SK-N-SH (cell line): ENCODE results near the gene AKAP9. TPM values are rescaled to one million over a fixed set of nuclear protein-coding genes. Genes with fewer than 3 reads are reported as not detected.

Experiments used
- CTCF ChIA-PET: fragments of 300-600, 350-600 bp; formaldehyde crosslinking; extraction: SDS; loops from one replicate; lab custom pipeline; 2021; lab: Yijun Ruan, JAX
- POLR2A ChIA-PET: fragments of 350-600 bp; sonication (Branson Sonifier 250); formaldehyde crosslinking; extraction: SDS; loops from one replicate; lab custom pipeline; 2020; ENCODE audit warnings: antibody characterized with exemption, inconsistent platforms; lab: Yijun Ruan, JAX
- DNase-seq: peaks from one replicate; pipeline ENCODE4 v3.0.0; 2012
- H2AFZ ChIP-seq: fragments of 200-600 bp; sonication (generic); 2 replicates; pipeline ENCODE4 v1.8.1; 2016; ENCODE audit warnings: antibody characterized with exemption, mild to moderate bottlenecking, low read depth
- H3F3A ChIP-seq: fragments of 200-600 bp; sonication (generic); replicated peaks from 2 replicates; pipeline ENCODE3; 2016; ENCODE audit warnings: antibody characterized with exemption, mild to moderate bottlenecking; ENCODE audit not compliant: insufficient read depth
- H3K27ac ChIP-seq, 2 experiments: fragments of 200-500 bp in 1 of 2; fragments of 200-600 bp in 1 of 2; sonication (Bioruptor generic) in 1 of 2; sonication (generic), shearing (Covaris generic) in 1 of 2; 2 replicates each; pipeline versions ENCODE4 v1.5.1 to v1.6.1; 2014 to 2016; ENCODE audit warnings: low read depth in 2 of 2, inconsistent platforms in 1 of 2, low read length in 1 of 2, mild to moderate bottlenecking in 1 of 2, mixed read lengths in 1 of 2
- H3K27me3 ChIP-seq: fragments of 200-600 bp; sonication (generic), shearing (Covaris generic); 2 replicates; pipeline ENCODE4 v1.6.1; 2016; ENCODE audit warnings: mixed run types; ENCODE audit not compliant: insufficient read depth
- H3K36me3 ChIP-seq, 2 experiments: fragments of 200-500 bp in 1 of 2; fragments of 200-600 bp in 1 of 2; sonication (Bioruptor generic) in 1 of 2; sonication (generic) in 1 of 2; replicated peaks in 1 of 2; 2 replicates each; pipeline versions ENCODE3 to v1.5.1; 2014 to 2016; ENCODE audit warnings: low read length in 1 of 2, mild to moderate bottlenecking in 1 of 2; ENCODE audit not compliant: insufficient read depth in 2 of 2, control insufficient read depth in 1 of 2
- H3K4me1 ChIP-seq, 2 experiments: fragments of 200-500 bp in 1 of 2; fragments of 200-600 bp in 1 of 2; sonication (Bioruptor generic) in 1 of 2; sonication (generic), shearing (Covaris generic) in 1 of 2; 2 replicates each; pipeline versions ENCODE4 v1.5.1 to v1.6.1; 2014 to 2016; ENCODE audit warnings: low read depth in 1 of 2, low read length in 1 of 2, mixed run types in 1 of 2; ENCODE audit not compliant: insufficient read depth in 2 of 2, control insufficient read depth in 1 of 2
- H3K4me2 ChIP-seq: fragments of 200-600 bp; sonication (generic), shearing (Covaris generic); 2 replicates; pipeline ENCODE4 v1.6.1; 2017; ENCODE audit warnings: mixed run types
- H3K4me3 ChIP-seq, 2 experiments: fragments of 200-500 bp in 1 of 2; fragments of 200-600 bp in 1 of 2; sonication (Bioruptor generic) in 1 of 2; sonication (generic), shearing (Covaris generic) in 1 of 2; 2 replicates each; pipeline versions ENCODE4 v1.5.1 to v1.8.1; 2014 to 2016; ENCODE audit warnings: low read depth in 2 of 2, inconsistent platforms in 1 of 2, low read length in 1 of 2, mild to moderate bottlenecking in 1 of 2, mixed read lengths in 1 of 2, moderate library complexity in 1 of 2
- H3K79me2 ChIP-seq: fragments of 200-600 bp; sonication (generic); 2 replicates; pipeline ENCODE4 v1.8.1; 2017; ENCODE audit warnings: mild to moderate bottlenecking; ENCODE audit not compliant: insufficient read depth
- H3K9ac ChIP-seq: fragments of 200-600 bp; sonication (generic); 2 replicates; pipeline ENCODE4 v1.6.1; 2017; ENCODE audit warnings: mixed run types
- H3K9me2 ChIP-seq: fragments of 200-600 bp; sonication (generic); 2 replicates; pipeline ENCODE4 v1.6.1; 2017; ENCODE audit warnings: mixed run types
- H3K9me3 ChIP-seq: fragments of 200-600 bp; sonication (generic); 2 replicates; pipeline ENCODE4 v1.6.1; 2017; ENCODE audit warnings: mixed run types, mild to moderate bottlenecking, moderate library complexity
- H4K20me1 ChIP-seq: fragments of 200-600 bp; sonication (generic); 2 replicates; pipeline ENCODE4 v1.6.1; 2017; ENCODE audit warnings: mild to moderate bottlenecking, mixed run types; ENCODE audit not compliant: insufficient read depth
- CHD2 ChIP-seq: fragments of 150-350 bp; IDR thresholded peaks from 2 replicates; pipeline ENCODE4 v1.6.1; 2018; ENCODE audit warnings: low read length; ENCODE audit not compliant: partially characterized antibody
- ELF1 ChIP-seq: IDR thresholded peaks from 2 replicates; pipeline ENCODE4 v1.4.0; 2012
- EP300 ChIP-seq, 2 experiments: IDR thresholded peaks; 2 replicates each; pipeline versions ENCODE4 v1.4.0 to v1.6.1; 2012; ENCODE audit warnings: borderline replicate concordance in 1 of 2, low read depth in 1 of 2, low read length in 1 of 2
- EZH2phosphoT487 ChIP-seq: fragments of 200-600 bp; sonication (generic); IDR thresholded peaks from 2 replicates; pipeline ENCODE4 v1.6.1; 2017; ENCODE audit warnings: low read depth, mixed run types, mild to moderate bottlenecking, antibody characterized with exemption, moderate library complexity, borderline replicate concordance
- FOXJ3 ChIP-seq: sonication (generic); formaldehyde crosslinking; IDR thresholded peaks from 2 replicates; pipeline ENCODE4 v1.5.1; 2020; ENCODE audit warnings: mild to moderate bottlenecking, missing genetic modification reagents
- FOXM1 ChIP-seq: IDR thresholded peaks from 2 replicates; pipeline ENCODE4 v1.4.0; 2012; ENCODE audit warnings: low read depth, mild to moderate bottlenecking
- GABPA ChIP-seq: IDR thresholded peaks from 2 replicates; pipeline ENCODE4 v1.4.0; 2012; ENCODE audit warnings: low read depth, mild to moderate bottlenecking
- GATA2 ChIP-seq: sonication (generic); formaldehyde crosslinking; IDR thresholded peaks from 2 replicates; pipeline ENCODE4 v1.5.0; 2020; ENCODE audit warnings: mild to moderate bottlenecking, missing genetic modification reagents
- IRF3 ChIP-seq: fragments of 150-350 bp; IDR thresholded peaks from 2 replicates; pipeline ENCODE4 v1.6.1; 2016; ENCODE audit warnings: mild to moderate bottlenecking, low read depth, low read length
- MXI1 ChIP-seq: IDR thresholded peaks from 2 replicates; pipeline ENCODE4 v1.6.1; 2012; ENCODE audit warnings: mild to moderate bottlenecking, low read depth, low read length, improper control_type of control experiment
- NFIC ChIP-seq: IDR thresholded peaks from 2 replicates; pipeline ENCODE4 v1.4.0; 2012; ENCODE audit warnings: borderline replicate concordance
- NRF1 ChIP-seq: IDR thresholded peaks from 2 replicates; pipeline ENCODE4 v1.6.1; 2012; ENCODE audit warnings: low read depth, mild to moderate bottlenecking, low read length
- TCF12 ChIP-seq: IDR thresholded peaks from 2 replicates; pipeline ENCODE4 v1.4.0; 2012
- WGBS: methylation state at CpG from one replicate; pipeline ENCODE4 v1.1.6; 2017; ENCODE audit warnings: low lambda C conversion rate; 5-methylcytosine and 5-hydroxymethylcytosine counted together
- polyA plus RNA-seq, 3 experiments: library from polyadenylated mRNA; depleted of rRNA; stranded (reverse); fragments of >200 nt; gene quantifications; 2 replicates each; pipeline ENCODE4 v1.2.3, GENCODE V29; 2012
- TF ChIP-seq, protein P1 (sequence below): fragments of 200-600 bp; sonication (generic); IDR thresholded peaks from 2 replicates; pipeline ENCODE4 v1.6.1; 2017; ENCODE audit warnings: antibody characterized with exemption, mild to moderate bottlenecking, moderate library complexity
- TF ChIP-seq, protein P2 (sequence below): IDR thresholded peaks from 2 replicates; pipeline ENCODE4 v1.6.1; 2012; ENCODE audit warnings: mild to moderate bottlenecking, low read depth, low read length, moderate library complexity

The AKAP9 gene
- polyA plus RNA-seq, 1 of the 3 experiments (the other 2 are of a cell fraction) = 13.1 TPM

- H3K36me3 ChIP-seq = peaks cover 47 to 59% of the 10 kb centered on the region in 2 experiments
- TF ChIP-seq, protein P1, sequence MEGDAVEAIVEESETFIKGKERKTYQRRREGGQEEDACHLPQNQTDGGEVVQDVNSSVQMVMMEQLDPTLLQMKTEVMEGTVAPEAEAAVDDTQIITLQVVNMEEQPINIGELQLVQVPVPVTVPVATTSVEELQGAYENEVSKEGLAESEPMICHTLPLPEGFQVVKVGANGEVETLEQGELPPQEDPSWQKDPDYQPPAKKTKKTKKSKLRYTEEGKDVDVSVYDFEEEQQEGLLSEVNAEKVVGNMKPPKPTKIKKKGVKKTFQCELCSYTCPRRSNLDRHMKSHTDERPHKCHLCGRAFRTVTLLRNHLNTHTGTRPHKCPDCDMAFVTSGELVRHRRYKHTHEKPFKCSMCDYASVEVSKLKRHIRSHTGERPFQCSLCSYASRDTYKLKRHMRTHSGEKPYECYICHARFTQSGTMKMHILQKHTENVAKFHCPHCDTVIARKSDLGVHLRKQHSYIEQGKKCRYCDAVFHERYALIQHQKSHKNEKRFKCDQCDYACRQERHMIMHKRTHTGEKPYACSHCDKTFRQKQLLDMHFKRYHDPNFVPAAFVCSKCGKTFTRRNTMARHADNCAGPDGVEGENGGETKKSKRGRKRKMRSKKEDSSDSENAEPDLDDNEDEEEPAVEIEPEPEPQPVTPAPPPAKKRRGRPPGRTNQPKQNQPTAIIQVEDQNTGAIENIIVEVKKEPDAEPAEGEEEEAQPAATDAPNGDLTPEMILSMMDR = no peak
- TF ChIP-seq NFIC (no peak), GATA2 (CRISPR knock-in tag) (no peak), CHD2 (no peak), FOXM1 (no peak), NRF1 (no peak), FOXJ3 (CRISPR knock-in tag) (no peak), ELF1 (no peak), GABPA (no peak), TCF12 (no peak), EP300 (IDR thresholded peaks at IDR 0.05; ENCODE audit: borderline replicate concordance in 1 of 2, low read depth in 1 of 2, low read length in 1 of 2) (no peak), EZH2phosphoT487 (no peak), MXI1 (no peak), IRF3 (no peak)
- TF ChIP-seq, protein P2, sequence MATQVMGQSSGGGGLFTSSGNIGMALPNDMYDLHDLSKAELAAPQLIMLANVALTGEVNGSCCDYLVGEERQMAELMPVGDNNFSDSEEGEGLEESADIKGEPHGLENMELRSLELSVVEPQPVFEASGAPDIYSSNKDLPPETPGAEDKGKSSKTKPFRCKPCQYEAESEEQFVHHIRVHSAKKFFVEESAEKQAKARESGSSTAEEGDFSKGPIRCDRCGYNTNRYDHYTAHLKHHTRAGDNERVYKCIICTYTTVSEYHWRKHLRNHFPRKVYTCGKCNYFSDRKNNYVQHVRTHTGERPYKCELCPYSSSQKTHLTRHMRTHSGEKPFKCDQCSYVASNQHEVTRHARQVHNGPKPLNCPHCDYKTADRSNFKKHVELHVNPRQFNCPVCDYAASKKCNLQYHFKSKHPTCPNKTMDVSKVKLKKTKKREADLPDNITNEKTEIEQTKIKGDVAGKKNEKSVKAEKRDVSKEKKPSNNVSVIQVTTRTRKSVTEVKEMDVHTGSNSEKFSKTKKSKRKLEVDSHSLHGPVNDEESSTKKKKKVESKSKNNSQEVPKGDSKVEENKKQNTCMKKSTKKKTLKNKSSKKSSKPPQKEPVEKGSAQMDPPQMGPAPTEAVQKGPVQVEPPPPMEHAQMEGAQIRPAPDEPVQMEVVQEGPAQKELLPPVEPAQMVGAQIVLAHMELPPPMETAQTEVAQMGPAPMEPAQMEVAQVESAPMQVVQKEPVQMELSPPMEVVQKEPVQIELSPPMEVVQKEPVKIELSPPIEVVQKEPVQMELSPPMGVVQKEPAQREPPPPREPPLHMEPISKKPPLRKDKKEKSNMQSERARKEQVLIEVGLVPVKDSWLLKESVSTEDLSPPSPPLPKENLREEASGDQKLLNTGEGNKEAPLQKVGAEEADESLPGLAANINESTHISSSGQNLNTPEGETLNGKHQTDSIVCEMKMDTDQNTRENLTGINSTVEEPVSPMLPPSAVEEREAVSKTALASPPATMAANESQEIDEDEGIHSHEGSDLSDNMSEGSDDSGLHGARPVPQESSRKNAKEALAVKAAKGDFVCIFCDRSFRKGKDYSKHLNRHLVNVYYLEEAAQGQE = no peak
- no peak overlapping the region for H3K9ac ChIP-seq
- no peak overlapping the region for H2AFZ ChIP-seq
- no peak overlapping the region for H3K4me2 ChIP-seq
- WGBS = 92% methylated on average over 1 of the region's 1 CpG
- no peaks in the 10 kb centered on the region for H4K20me1 ChIP-seq
- H3K27me3 ChIP-seq = no peaks in the 10 kb centered on the region
- H3K9me3 ChIP-seq = no peaks in the 10 kb centered on the region
- no peak overlapping the region for H3K27ac ChIP-seq
- peaks cover 4% of the 10 kb centered on the region for H3F3A ChIP-seq
- ChIA-PET POLR2A (no interaction called here), CTCF (interaction anchor here (0.6 kb wide), 1 partner anchor 16 kb away, joined by 3 read pairs; no protein-coding TSS in a partner anchor)
- H3K4me3 ChIP-seq = no peak overlapping the region
- no peaks in the 10 kb centered on the region for H3K9me2 ChIP-seq
- peaks cover 4 to 13% of the 10 kb centered on the region in 2 experiments; a peak in 2 of 4 replicates for H3K4me1 ChIP-seq
- no peak for DNase-seq
- H3K79me2 ChIP-seq = no peaks in the 10 kb centered on the region
Measured at GRCh38 chr7:92056286-92056685, 115.6 kb downstream of the AKAP9 start.
